WTC11 (cell line): ENCODE results near the gene ZNF488.

Experiments used
- CBFB ChIP-seq: sonication (generic); formaldehyde crosslinking; IDR thresholded peaks from 2 replicates; pipeline ENCODE4 v1.8.1; 2022; ENCODE audit warnings: mild to moderate bottlenecking, low read depth, missing genetic modification reagents
- CREB1 ChIP-seq: sonication (generic); formaldehyde crosslinking; IDR thresholded peaks from 2 replicates; pipeline ENCODE4 v1.8.0; 2023; ENCODE audit warnings: mild to moderate bottlenecking, missing genetic modification reagents
- FOXK1 ChIP-seq: sonication (generic); formaldehyde crosslinking; IDR thresholded peaks from 2 replicates; pipeline ENCODE4 v1.8.0; 2022; ENCODE audit warnings: mild to moderate bottlenecking, moderate library complexity, missing genetic modification reagents
- IRF2 ChIP-seq: sonication (generic); formaldehyde crosslinking; IDR thresholded peaks from 2 replicates; pipeline ENCODE4 v1.8.0; 2022; ENCODE audit warnings: low read depth, missing genetic modification reagents, borderline replicate concordance
- MXD4 ChIP-seq: fragments of 250-450 bp; sonication (Bioruptor Pico); IDR thresholded peaks from 2 replicates; pipeline ENCODE4 v1.8.0; 2021; ENCODE audit warnings: mild to moderate bottlenecking, moderate library complexity, borderline replicate concordance
- SP1 ChIP-seq: sonication (generic); formaldehyde crosslinking; conservative IDR thresholded peaks from 2 replicates; pipeline ENCODE4 v1.8.1; 2022; ENCODE audit warnings: missing genetic modification reagents
- TEAD4 ChIP-seq: sonication (generic); formaldehyde crosslinking; IDR thresholded peaks from 2 replicates; pipeline ENCODE4 v1.8.0; 2022; ENCODE audit warnings: mild to moderate bottlenecking, missing genetic modification reagents
- ZNF232 ChIP-seq: sonication (generic); formaldehyde crosslinking; IDR thresholded peaks from 2 replicates; pipeline ENCODE4 v1.8.0; 2022; ENCODE audit warnings: mild to moderate bottlenecking, missing genetic modification reagents
- TF ChIP-seq, protein P1 (sequence below): sonication (generic); formaldehyde crosslinking; IDR thresholded peaks from 2 replicates; pipeline ENCODE4 v1.8.0; 2022; ENCODE audit warnings: mild to moderate bottlenecking, missing genetic modification reagents
- TF ChIP-seq, protein P2 (sequence below): fragments of 200-600 bp; IDR thresholded peaks from 2 replicates; pipeline ENCODE4 v1.8.0; 2022; ENCODE audit warnings: antibody characterized with exemption
- TF ChIP-seq, protein P3 (sequence below): sonication (generic); formaldehyde crosslinking; IDR thresholded peaks from 2 replicates; pipeline ENCODE4 v1.8.1; 2023; ENCODE audit warnings: mild to moderate bottlenecking, missing genetic modification reagents, moderate library complexity
- TF ChIP-seq, protein P4 (sequence below): sonication (generic); formaldehyde crosslinking; IDR thresholded peaks from 2 replicates; pipeline ENCODE4 v1.8.1; 2023; ENCODE audit warnings: mild to moderate bottlenecking, missing genetic modification reagents
- TF ChIP-seq, protein P5 (sequence below): sonication (generic); formaldehyde crosslinking; IDR thresholded peaks from 2 replicates; pipeline ENCODE4 v1.8.0; 2022; ENCODE audit warnings: mild to moderate bottlenecking, missing genetic modification reagents

DNA sequence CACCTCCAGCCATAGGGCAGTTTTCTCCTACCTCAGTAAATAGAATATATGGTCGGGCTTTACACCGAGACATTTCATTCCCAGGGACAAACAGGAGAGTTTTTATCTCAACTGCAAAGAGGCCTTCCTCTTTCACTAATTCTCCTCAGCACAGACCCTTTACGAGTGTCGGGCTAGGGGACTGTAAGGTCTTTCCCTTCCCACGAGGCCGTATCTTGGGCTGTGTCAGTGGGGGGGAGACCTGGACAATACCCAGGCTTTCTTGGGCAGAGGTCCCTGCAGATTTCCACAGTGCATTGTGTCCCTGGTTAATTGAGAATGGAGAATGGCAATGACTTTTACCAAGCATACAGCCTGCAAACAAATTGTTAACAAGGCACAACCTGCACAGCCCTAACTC, 13.2 kb upstream of the ZNF488 start:
- TF ChIP-seq, protein P1, sequence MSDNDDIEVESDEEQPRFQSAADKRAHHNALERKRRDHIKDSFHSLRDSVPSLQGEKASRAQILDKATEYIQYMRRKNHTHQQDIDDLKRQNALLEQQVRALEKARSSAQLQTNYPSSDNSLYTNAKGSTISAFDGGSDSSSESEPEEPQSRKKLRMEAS (CRISPR knock-in tag) = no peak
- TF ChIP-seq, protein P2, sequence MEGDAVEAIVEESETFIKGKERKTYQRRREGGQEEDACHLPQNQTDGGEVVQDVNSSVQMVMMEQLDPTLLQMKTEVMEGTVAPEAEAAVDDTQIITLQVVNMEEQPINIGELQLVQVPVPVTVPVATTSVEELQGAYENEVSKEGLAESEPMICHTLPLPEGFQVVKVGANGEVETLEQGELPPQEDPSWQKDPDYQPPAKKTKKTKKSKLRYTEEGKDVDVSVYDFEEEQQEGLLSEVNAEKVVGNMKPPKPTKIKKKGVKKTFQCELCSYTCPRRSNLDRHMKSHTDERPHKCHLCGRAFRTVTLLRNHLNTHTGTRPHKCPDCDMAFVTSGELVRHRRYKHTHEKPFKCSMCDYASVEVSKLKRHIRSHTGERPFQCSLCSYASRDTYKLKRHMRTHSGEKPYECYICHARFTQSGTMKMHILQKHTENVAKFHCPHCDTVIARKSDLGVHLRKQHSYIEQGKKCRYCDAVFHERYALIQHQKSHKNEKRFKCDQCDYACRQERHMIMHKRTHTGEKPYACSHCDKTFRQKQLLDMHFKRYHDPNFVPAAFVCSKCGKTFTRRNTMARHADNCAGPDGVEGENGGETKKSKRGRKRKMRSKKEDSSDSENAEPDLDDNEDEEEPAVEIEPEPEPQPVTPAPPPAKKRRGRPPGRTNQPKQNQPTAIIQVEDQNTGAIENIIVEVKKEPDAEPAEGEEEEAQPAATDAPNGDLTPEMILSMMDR = no peak
- TF ChIP-seq MXD4 (CRISPR knock-in tag) = no peak
- no peak for TF ChIP-seq CREB1
- no peak for TF ChIP-seq TEAD4 (CRISPR knock-in tag)
- no peak for TF ChIP-seq FOXK1 (CRISPR knock-in tag)
- TF ChIP-seq IRF2 (CRISPR knock-in tag) = no peak
- TF ChIP-seq, protein P3, sequence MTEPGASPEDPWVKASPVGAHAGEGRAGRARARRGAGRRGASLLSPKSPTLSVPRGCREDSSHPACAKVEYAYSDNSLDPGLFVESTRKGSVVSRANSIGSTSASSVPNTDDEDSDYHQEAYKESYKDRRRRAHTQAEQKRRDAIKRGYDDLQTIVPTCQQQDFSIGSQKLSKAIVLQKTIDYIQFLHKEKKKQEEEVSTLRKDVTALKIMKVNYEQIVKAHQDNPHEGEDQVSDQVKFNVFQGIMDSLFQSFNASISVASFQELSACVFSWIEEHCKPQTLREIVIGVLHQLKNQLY = no peak
- TF ChIP-seq, protein P4, sequence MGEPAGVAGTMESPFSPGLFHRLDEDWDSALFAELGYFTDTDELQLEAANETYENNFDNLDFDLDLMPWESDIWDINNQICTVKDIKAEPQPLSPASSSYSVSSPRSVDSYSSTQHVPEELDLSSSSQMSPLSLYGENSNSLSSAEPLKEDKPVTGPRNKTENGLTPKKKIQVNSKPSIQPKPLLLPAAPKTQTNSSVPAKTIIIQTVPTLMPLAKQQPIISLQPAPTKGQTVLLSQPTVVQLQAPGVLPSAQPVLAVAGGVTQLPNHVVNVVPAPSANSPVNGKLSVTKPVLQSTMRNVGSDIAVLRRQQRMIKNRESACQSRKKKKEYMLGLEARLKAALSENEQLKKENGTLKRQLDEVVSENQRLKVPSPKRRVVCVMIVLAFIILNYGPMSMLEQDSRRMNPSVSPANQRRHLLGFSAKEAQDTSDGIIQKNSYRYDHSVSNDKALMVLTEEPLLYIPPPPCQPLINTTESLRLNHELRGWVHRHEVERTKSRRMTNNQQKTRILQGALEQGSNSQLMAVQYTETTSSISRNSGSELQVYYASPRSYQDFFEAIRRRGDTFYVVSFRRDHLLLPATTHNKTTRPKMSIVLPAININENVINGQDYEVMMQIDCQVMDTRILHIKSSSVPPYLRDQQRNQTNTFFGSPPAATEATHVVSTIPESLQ = no peak
- TF ChIP-seq, protein P5, sequence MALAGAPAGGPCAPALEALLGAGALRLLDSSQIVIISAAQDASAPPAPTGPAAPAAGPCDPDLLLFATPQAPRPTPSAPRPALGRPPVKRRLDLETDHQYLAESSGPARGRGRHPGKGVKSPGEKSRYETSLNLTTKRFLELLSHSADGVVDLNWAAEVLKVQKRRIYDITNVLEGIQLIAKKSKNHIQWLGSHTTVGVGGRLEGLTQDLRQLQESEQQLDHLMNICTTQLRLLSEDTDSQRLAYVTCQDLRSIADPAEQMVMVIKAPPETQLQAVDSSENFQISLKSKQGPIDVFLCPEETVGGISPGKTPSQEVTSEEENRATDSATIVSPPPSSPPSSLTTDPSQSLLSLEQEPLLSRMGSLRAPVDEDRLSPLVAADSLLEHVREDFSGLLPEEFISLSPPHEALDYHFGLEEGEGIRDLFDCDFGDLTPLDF (CRISPR knock-in tag) = no peak
- no peak for TF ChIP-seq CBFB (CRISPR knock-in tag)
- TF ChIP-seq SP1 (CRISPR knock-in tag) = no peak
- no peak for TF ChIP-seq ZNF232 (CRISPR knock-in tag)
